Activated CD4-positive, alpha-beta T cell treated with anti-CD3 and anti-CD28 coated beads for 4 hours (primary cell): ENCODE results near the gene RHBDL1.
A peak's percentile ranks its signal among the peaks of the same experiment; 100 is the strongest.

Source experiments
- DNase-seq, 2 donors: peaks; one replicate each; pipeline ENCODE4 v3.0.0-alpha.2; 2020

Gene RHBDL1

GRCh38 chr16:674968-675883 is at the start of gene RHBDL1:
Gene RHBDL1 (plus strand): TSS chr16:675671. CDS start chr16:675791, 120 bp downstream.
- no peak for DNase-seq

- DNase-seq: no peak
Measured at GRCh38 chr16:625977-626765, 49.3 kb upstream of the RHBDL1 start.

- DNase-seq: no peak
Measured at GRCh38 chr16:626787-627453, 48.6 kb upstream of the RHBDL1 start.

- DNase-seq: no peak
Measured at GRCh38 chr16:627454-628239, 47.8 kb upstream of the RHBDL1 start.

- DNase-seq: no peak
Measured at GRCh38 chr16:628321-629061, 47.0 kb upstream of the RHBDL1 start.

- no peak for DNase-seq
Measured at GRCh38 chr16:629185-629832, 46.2 kb upstream of the RHBDL1 start.

- no peak for DNase-seq
Measured at GRCh38 chr16:629833-630248, 45.6 kb upstream of the RHBDL1 start.

- no peak for DNase-seq
Measured at GRCh38 chr16:630249-630814, 45.1 kb upstream of the RHBDL1 start.

- no peak for DNase-seq
Measured at GRCh38 chr16:630815-631405, 44.6 kb upstream of the RHBDL1 start, which contains the start of gene WFIKKN1. Gene WFIKKN1 (plus strand): TSS chr16:630985. CDS start chr16:631254, 269 bp downstream.

GRCh38 chr16:631808-632358 is 43.6 kb upstream of the RHBDL1 start:
- DNase-seq: no peak

GRCh38 chr16:632486-633335 is 42.8 kb upstream of the RHBDL1 start:
- no peak for DNase-seq

- no peak for DNase-seq
Measured at GRCh38 chr16:633336-634050, 42.0 kb upstream of the RHBDL1 start.

GRCh38 chr16:634051-634670 is 41.3 kb upstream of the RHBDL1 start:
- no peak for DNase-seq

GRCh38 chr16:634996-635395 is 40.5 kb upstream of the RHBDL1 start:
- DNase-seq: no peak

GRCh38 chr16:635573-636205 is 39.8 kb upstream of the RHBDL1 start:
- peak in 1 of 2 donors; percentile 19 for DNase-seq

- peak; percentile 89 to 93 for DNase-seq
Measured at GRCh38 chr16:636206-637080, 39.0 kb upstream of the RHBDL1 start, which contains the start of gene METTL26. Gene METTL26 (minus strand): TSS chr16:636305. CDS start chr16:636290, 15 bp downstream.
